ENCODE data around the gene TCF3. TPM values are rescaled to one million over a fixed set of nuclear protein-coding genes. Genes with fewer than 3 reads are reported as not detected.

The TCF3 gene
- total and polyA plus RNA-seq, 11 donors: 13.2 to 40.2 (median 22.3) TPM

- intact Hi-C loops (cut with DNase I): loop anchor here in 7 of 10 donors (2.0 to 5.0 kb wide), 3 partner anchors 44 to 84 kb away; partner anchors contain the start of genes UQCR11 (in 5 of the 7) and MEX3D (in 1 of the 7)
- peak overlapping the region; percentile 70 to 99 (median 88) for H3K4me3 ChIP-seq
- peaks cover 0 to 22% (median 12%) of the 10 kb centered on the region in 12 donors for H3K4me1 ChIP-seq
- H3K27ac ChIP-seq: peak overlapping the region in 11 of 12 donors; percentile 10 to 88 (median 78)
- no peaks in the 10 kb centered on the region for H3K27me3 ChIP-seq
- H3K9me3 ChIP-seq: no peaks in the 10 kb centered on the region
- H3K36me3 ChIP-seq: peaks cover 0 to 26% (median 3%) of the 10 kb centered on the region in 9 donors
- DNase-seq (peak in 3 of 5 donors; percentile 19 to 44 (median 23)), ATAC-seq (no peak)
- TF ChIP-seq POLR2A (IDR thresholded peaks at IDR 0.05): no peak
- TF ChIP-seq, protein P1, sequence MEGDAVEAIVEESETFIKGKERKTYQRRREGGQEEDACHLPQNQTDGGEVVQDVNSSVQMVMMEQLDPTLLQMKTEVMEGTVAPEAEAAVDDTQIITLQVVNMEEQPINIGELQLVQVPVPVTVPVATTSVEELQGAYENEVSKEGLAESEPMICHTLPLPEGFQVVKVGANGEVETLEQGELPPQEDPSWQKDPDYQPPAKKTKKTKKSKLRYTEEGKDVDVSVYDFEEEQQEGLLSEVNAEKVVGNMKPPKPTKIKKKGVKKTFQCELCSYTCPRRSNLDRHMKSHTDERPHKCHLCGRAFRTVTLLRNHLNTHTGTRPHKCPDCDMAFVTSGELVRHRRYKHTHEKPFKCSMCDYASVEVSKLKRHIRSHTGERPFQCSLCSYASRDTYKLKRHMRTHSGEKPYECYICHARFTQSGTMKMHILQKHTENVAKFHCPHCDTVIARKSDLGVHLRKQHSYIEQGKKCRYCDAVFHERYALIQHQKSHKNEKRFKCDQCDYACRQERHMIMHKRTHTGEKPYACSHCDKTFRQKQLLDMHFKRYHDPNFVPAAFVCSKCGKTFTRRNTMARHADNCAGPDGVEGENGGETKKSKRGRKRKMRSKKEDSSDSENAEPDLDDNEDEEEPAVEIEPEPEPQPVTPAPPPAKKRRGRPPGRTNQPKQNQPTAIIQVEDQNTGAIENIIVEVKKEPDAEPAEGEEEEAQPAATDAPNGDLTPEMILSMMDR (IDR thresholded peaks at IDR 0.05): no peak
- WGBS, 4 donors: 13 to 16% (median 15%) methylated on average over 34 to 36 of the region's 36 CpGs
Observed at GRCh38 chr19:1650650-1651567, 1.5 kb downstream of the TCF3 start.

DNA sequence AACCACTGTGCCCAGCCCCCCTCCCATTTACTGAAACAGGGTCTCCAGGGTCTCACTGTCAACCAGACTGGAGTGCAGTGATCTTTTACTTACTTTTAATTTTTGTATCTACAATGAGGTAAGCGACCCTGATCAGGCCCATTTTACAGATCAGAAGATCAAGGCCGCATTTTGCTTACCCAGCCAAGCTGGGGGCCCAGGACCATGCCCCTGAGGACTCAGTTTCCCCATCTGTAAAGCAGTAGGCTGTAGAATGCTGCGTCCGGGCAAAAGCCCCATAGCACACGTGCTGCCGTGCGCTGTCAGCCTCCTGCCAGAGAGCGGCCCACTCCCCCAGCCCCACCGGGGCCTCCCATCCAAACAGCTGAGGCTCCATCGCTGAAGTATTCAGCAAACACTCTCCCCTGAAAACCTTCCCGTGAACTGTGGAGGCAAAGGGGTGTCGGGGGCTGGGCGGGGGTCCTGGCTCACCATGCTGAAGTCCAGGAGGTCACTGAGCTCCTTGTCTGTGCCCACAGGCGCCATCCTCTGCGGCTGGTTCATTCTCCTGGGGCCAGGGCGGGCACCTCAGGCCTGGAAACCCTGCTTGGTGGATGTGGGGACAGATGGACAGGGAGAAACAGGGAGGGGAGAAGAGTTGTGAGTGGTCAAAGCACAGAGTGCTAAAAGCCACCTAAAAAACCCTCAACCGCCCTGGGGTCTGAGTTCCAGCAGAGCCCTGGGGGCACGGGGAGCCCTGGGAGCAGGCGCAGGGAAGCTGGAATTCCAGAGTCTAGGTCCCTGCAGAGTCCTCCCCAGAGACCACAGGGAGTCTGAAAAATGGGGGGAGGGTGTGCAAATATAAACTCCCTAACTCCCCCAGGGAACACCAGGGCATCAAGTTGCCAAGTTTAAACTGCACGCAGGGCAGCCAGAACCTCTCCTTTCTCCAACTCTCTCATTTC is 2.4 kb downstream of the TCF3 start:
- ATAC-seq (no peak), DNase-seq (peak in 3 of 5 donors; percentile 19 to 56 (median 20))
- TF ChIP-seq POLR2A (IDR thresholded peaks at IDR 0.05): no peak
- TF ChIP-seq, protein P1 (IDR thresholded peaks at IDR 0.05): no peak
- no peaks in the 10 kb centered on the region for H3K27me3 ChIP-seq
- intact Hi-C loops (cut with DNase I): loop anchor here in 7 of 10 donors (2.0 to 5.0 kb wide), 3 partner anchors 43 to 83 kb away; partner anchors contain the start of genes UQCR11 (in 5 of the 7) and MEX3D (in 1 of the 7)
- H3K36me3 ChIP-seq: peaks cover 0 to 35% (median 11%) of the 10 kb centered on the region in 9 donors
- H3K9me3 ChIP-seq: no peaks in the 10 kb centered on the region
- peaks cover 0 to 22% (median 12%) of the 10 kb centered on the region in 12 donors for H3K4me1 ChIP-seq
- H3K27ac ChIP-seq: peak overlapping the region in 2 of 12 donors; percentile 81 to 88
- 90 to 95% (median 91%) methylated on average over 20 of the region's 20 CpGs for WGBS, 4 donors
- H3K4me3 ChIP-seq: peak overlapping the region in 5 of 12 donors; percentile 70 to 99 (median 76)

- H3K36me3 ChIP-seq: peaks cover 0 to 39% (median 11%) of the 10 kb centered on the region in 9 donors
- no peaks in the 10 kb centered on the region for H3K27me3 ChIP-seq
- DNase-seq: peak in 3 of 5 donors; percentile 18 to 49 (median 25)
- TF ChIP-seq, protein P1 (IDR thresholded peaks at IDR 0.05): no peak
- TF ChIP-seq POLR2A (IDR thresholded peaks at IDR 0.05): no peak
- no peaks in the 10 kb centered on the region for H3K9me3 ChIP-seq
- no peak for ATAC-seq
- no peak overlapping the region for H3K4me3 ChIP-seq
- H3K27ac ChIP-seq: no peak overlapping the region
- 90 to 96% (median 93%) methylated on average over 22 to 23 of the region's 23 CpGs for WGBS, 4 donors
- intact Hi-C loops (cut with DNase I): no loop called here
- peaks cover 0 to 22% (median 12%) of the 10 kb centered on the region in 12 donors for H3K4me1 ChIP-seq
Observed at GRCh38 chr19:1648920-1649541, 3.4 kb downstream of the TCF3 start.
